GM21526 (cell line): Measurements from ENCODE around the gene HDGFL3.
A peak's percentile ranks its signal among the peaks of the same experiment; 100 is the strongest.

Source experiments
- ATAC-seq: cut with Tn5 transposase; IDR thresholded peaks from one replicate; pipeline ENCODE4 v1.9.1; 2021; ENCODE audit warnings: moderate library complexity; ENCODE audit not compliant: unreplicated experiment, low FRiP score

The HDGFL3 gene

GRCh38 chr15:83132861-83133523, 74.6 kb downstream of the HDGFL3 start:
- no peak for ATAC-seq

GRCh38 chr15:83129791-83130190, 77.8 kb downstream of the HDGFL3 start:
- no peak for ATAC-seq

GRCh38 chr15:83127547-83128150, 80.0 kb downstream of the HDGFL3 start:
- no peak for ATAC-seq

- ATAC-seq: no peak
Measured at GRCh38 chr15:83123529-83123928, 84.1 kb downstream of the HDGFL3 start.

- ATAC-seq: no peak
Measured at GRCh38 chr15:83119968-83120581, 87.5 kb downstream of the HDGFL3 start.

GRCh38 chr15:83118968-83119367, 88.7 kb downstream of the HDGFL3 start:
- ATAC-seq: no peak

GRCh38 chr15:83118291-83118827, 89.3 kb downstream of the HDGFL3 start:
- no peak for ATAC-seq

GRCh38 chr15:83115831-83116565, 91.6 kb downstream of the HDGFL3 start:
- peak; percentile 70 for ATAC-seq

GRCh38 chr15:83115410-83115809, 92.2 kb downstream of the HDGFL3 start:
- no peak for ATAC-seq

- ATAC-seq: no peak
Measured at GRCh38 chr15:83114856-83115255, 92.8 kb downstream of the HDGFL3 start.

- ATAC-seq: no peak
Measured at GRCh38 chr15:83113881-83114674, 93.5 kb downstream of the HDGFL3 start.

GRCh38 chr15:83112956-83113299, 94.7 kb downstream of the HDGFL3 start:
- no peak for ATAC-seq

GRCh38 chr15:83112233-83112955, 95.2 kb downstream of the HDGFL3 start:
- no peak for ATAC-seq

GRCh38 chr15:83111149-83111548, 96.5 kb downstream of the HDGFL3 start:
- ATAC-seq: no peak

- no peak for ATAC-seq
Measured at GRCh38 chr15:83110381-83110780, 97.2 kb downstream of the HDGFL3 start.

- no peak for ATAC-seq
Measured at GRCh38 chr15:83109532-83109931, 98.1 kb downstream of the HDGFL3 start.

GRCh38 chr15:83108266-83109219, 99.1 kb downstream of the HDGFL3 start:
- ATAC-seq: peak; percentile 64

- ATAC-seq: no peak
Measured at GRCh38 chr15:83107841-83108181, 99.8 kb downstream of the HDGFL3 start.
